Smooth muscle cell (in vitro differentiated cells): Measurements from ENCODE around the gene FAM24B. TPM values are rescaled to one million over a fixed set of nuclear protein-coding genes. Genes with fewer than 3 reads are reported as not detected.

Experiments
- DNase-seq: peaks from one replicate; lab custom pipeline; 2025; ENCODE audit not compliant: unreplicated experiment; lab: John Stamatoyannopoulos, UW
- H2AFZ ChIP-seq: fragments of 200-600 bp; sonication (generic); 2 replicates; pipeline ENCODE4 v1.6.0; 2016; ENCODE audit warnings: antibody characterized with exemption, low read depth, mild to moderate bottlenecking
- H3F3A ChIP-seq: fragments of 200-600 bp; sonication (generic); 2 replicates; pipeline ENCODE4 v1.6.0; 2017; ENCODE audit warnings: antibody characterized with exemption, low read depth
- H3K27ac ChIP-seq: fragments of 200-600 bp; sonication (generic); 2 replicates; pipeline ENCODE4 v1.5.1; 2016; ENCODE audit warnings: low read depth, mild to moderate bottlenecking
- H3K27me3 ChIP-seq: fragments of 200-600 bp; sonication (generic); 2 replicates; pipeline ENCODE4 v1.6.1; 2016; ENCODE audit warnings: low read depth, mild to moderate bottlenecking
- H3K36me3 ChIP-seq: fragments of 200-600 bp; sonication (generic); 2 replicates; pipeline ENCODE4 v1.5.1; 2016; ENCODE audit warnings: low read depth
- H3K4me1 ChIP-seq: fragments of 200-600 bp; sonication (generic); 2 replicates; pipeline ENCODE4 v1.5.1; 2016; ENCODE audit warnings: low read depth
- H3K4me2 ChIP-seq: fragments of 200-600 bp; sonication (generic); 2 replicates; pipeline ENCODE4 v1.6.0; 2016; ENCODE audit warnings: mild to moderate bottlenecking
- H3K4me3 ChIP-seq: fragments of 200-600 bp; sonication (generic); 2 replicates; pipeline ENCODE4 v1.5.1; 2016; ENCODE audit warnings: mild to moderate bottlenecking
- H3K79me2 ChIP-seq: fragments of 200-600 bp; sonication (generic); 2 replicates; pipeline ENCODE4 v1.6.0; 2016; ENCODE audit warnings: low read depth, mild to moderate bottlenecking
- H3K9ac ChIP-seq: fragments of 200-600 bp; sonication (generic); 2 replicates; pipeline ENCODE4 v1.6.0; 2016; ENCODE audit warnings: low read depth
- H3K9me3 ChIP-seq: fragments of 200-600 bp; sonication (generic); replicated peaks from 2 replicates; pipeline ENCODE4 v1.5.1; 2016; ENCODE audit warnings: low read depth
- H4K20me1 ChIP-seq: fragments of 200-600 bp; sonication (generic); 2 replicates; pipeline ENCODE4 v1.6.0; 2016; ENCODE audit warnings: low read depth
- CTCF ChIP-seq: fragments of 200-600 bp; sonication (generic); IDR thresholded peaks from 2 replicates; pipeline ENCODE4 v1.5.1; 2017; ENCODE audit warnings: borderline replicate concordance, mild to moderate bottlenecking, antibody characterized with exemption; ENCODE audit not compliant: insufficient read depth, poor library complexity, severe bottlenecking
- WGBS: methylation state at CpG from one replicate; pipeline ENCODE4 v1.1.7; 2016; ENCODE audit warnings: low lambda C conversion rate; 5-methylcytosine and 5-hydroxymethylcytosine counted together
- polyA plus RNA-seq: library from polyadenylated mRNA; unstranded; fragments of >200 nt; fragmentation: Nextera tagmentation; extraction: Ambion mirVana; gene quantifications from 2 replicates; pipeline ENCODE4 v1.2.1, GENCODE V29; 2016
- total RNA-seq: library from RNA; depleted of rRNA; stranded (reverse); fragments of >200 nt; gene quantifications from 2 replicates; pipeline ENCODE4 v1.2.3, GENCODE V29; 2014

Gene FAM24B
- total and polyA plus RNA-seq, 2 experiments from 2014 or later, result not detected

GRCh38 chr10:122850705-122851640 lies 28.4 kb downstream of the FAM24B start:
- no peak overlapping the region for H3K4me2 ChIP-seq
- no peaks in the 10 kb centered on the region for H4K20me1 ChIP-seq
- no peak overlapping the region for H2AFZ ChIP-seq
- H3K9me3 ChIP-seq, result no peaks in the 10 kb centered on the region
- WGBS, result 88% methylated on average over 5 of the region's 5 CpGs
- no peaks in the 10 kb centered on the region for H3K4me1 ChIP-seq
- no peaks in the 10 kb centered on the region for H3F3A ChIP-seq
- no peaks in the 10 kb centered on the region for H3K27me3 ChIP-seq
- DNase-seq, result no peak
- no peak overlapping the region for H3K27ac ChIP-seq
- no peaks in the 10 kb centered on the region for H3K36me3 ChIP-seq
- no peak for TF ChIP-seq CTCF
- no peaks in the 10 kb centered on the region for H3K79me2 ChIP-seq
- H3K4me3 ChIP-seq, result no peak overlapping the region
- H3K9ac ChIP-seq, result no peak overlapping the region

GRCh38 chr10:122849900-122850605 lies 29.3 kb downstream of the FAM24B start:
- no peak for DNase-seq
- Histone ChIP-seq H3K4me2 (no peak overlapping the region), H3K4me3 (no peak overlapping the region), H3K36me3 (no peaks in the 10 kb centered on the region), H3K9me3 (no peaks in the 10 kb centered on the region), H3K79me2 (no peaks in the 10 kb centered on the region), H4K20me1 (no peaks in the 10 kb centered on the region), H3K4me1 (no peaks in the 10 kb centered on the region), H3K27me3 (no peaks in the 10 kb centered on the region), H3K9ac (no peak overlapping the region), H3K27ac (no peak overlapping the region), H2AFZ (no peak overlapping the region), H3F3A (no peaks in the 10 kb centered on the region)
- TF ChIP-seq CTCF, result no peak
- WGBS, result 78% methylated on average over 12 of the region's 12 CpGs

GRCh38 chr10:122849090-122849489 lies 30.3 kb downstream of the FAM24B start:
- Histone ChIP-seq H3K27me3 (no peaks in the 10 kb centered on the region), H3K9ac (no peak overlapping the region), H3F3A (no peaks in the 10 kb centered on the region), H3K27ac (no peak overlapping the region), H3K79me2 (no peaks in the 10 kb centered on the region), H3K4me2 (no peak overlapping the region), H3K36me3 (no peaks in the 10 kb centered on the region), H3K4me1 (no peaks in the 10 kb centered on the region), H4K20me1 (no peaks in the 10 kb centered on the region), H3K4me3 (no peak overlapping the region), H3K9me3 (no peaks in the 10 kb centered on the region), H2AFZ (no peak overlapping the region)
- no peak for TF ChIP-seq CTCF
- 96% methylated on average over 2 of the region's 2 CpGs for WGBS
- no peak for DNase-seq
